Measurements from ENCODE around the gene EFEMP2. TPM values are rescaled to one million over a fixed set of nuclear protein-coding genes. Genes with fewer than 3 reads are reported as not detected.

EFEMP2 gene
- 35.8 and 38.2 TPM in 2 replicates for total RNA-seq (2014; rRNA removed; shearing (Covaris generic))

GRCh38 chr11:65872586-65873317 lies at the start of gene EFEMP2:
EFEMP2 (minus strand) TSS chr11:65872800; CDS start chr11:65872354, 446 bp downstream.
- in situ Hi-C loops (cut with HindIII; ENCODE audit: low sequenced_read_pairs): no loop called here
- no peak for DNase-seq (ENCODE audit: low spot score)

GRCh38 chr11:65921876-65922275 lies 49.3 kb upstream of the EFEMP2 start:
- in situ Hi-C loops (cut with HindIII; ENCODE audit: low sequenced_read_pairs): no loop called here
- no peak for DNase-seq (ENCODE audit: low spot score)

- DNase-seq (ENCODE audit: low spot score): no peak
- in situ Hi-C loops (cut with HindIII; ENCODE audit: low sequenced_read_pairs): no loop called here
Observed at GRCh38 chr11:65921033-65921555, 48.5 kb upstream of the EFEMP2 start.

GRCh38 chr11:65920372-65920802 lies 47.8 kb upstream of the EFEMP2 start:
- in situ Hi-C loops (cut with HindIII; ENCODE audit: low sequenced_read_pairs): no loop called here
- no peak for DNase-seq (ENCODE audit: low spot score)

GRCh38 chr11:65919573-65920371 lies 47.2 kb upstream of the EFEMP2 start:
- peak; percentile 33 for DNase-seq (ENCODE audit: low spot score)

GRCh38 chr11:65919141-65919572 lies 46.6 kb upstream of the EFEMP2 start, which contains the start of gene DRAP1:
DRAP1 (plus strand) TSS chr11:65919426; CDS start chr11:65919502, 76 bp downstream.
- in situ Hi-C loops (cut with HindIII; ENCODE audit: low sequenced_read_pairs): no loop called here
- DNase-seq (ENCODE audit: low spot score): peak; percentile 99

More at GRCh38 chr11:65919573-65920371, 47.2 kb upstream of the EFEMP2 start:
- in situ Hi-C loops (cut with HindIII; ENCODE audit: low sequenced_read_pairs): no loop called here

- in situ Hi-C loops (cut with HindIII; ENCODE audit: low sequenced_read_pairs): no loop called here
- peak; percentile 36 for DNase-seq (ENCODE audit: low spot score)
Observed at GRCh38 chr11:65918211-65919140, 45.9 kb upstream of the EFEMP2 start, which contains the start of gene C11orf68. C11orf68 (minus strand) TSS chr11:65919062; CDS start chr11:65919031, 31 bp downstream.

GRCh38 chr11:65917434-65918210 lies 45.0 kb upstream of the EFEMP2 start:
- in situ Hi-C loops (cut with HindIII; ENCODE audit: low sequenced_read_pairs): no loop called here

GRCh38 chr11:65917077-65917433 lies 44.5 kb upstream of the EFEMP2 start:
- in situ Hi-C loops (cut with HindIII; ENCODE audit: low sequenced_read_pairs): no loop called here

More at GRCh38 chr11:65917434-65918210, 45.0 kb upstream of the EFEMP2 start:
- DNase-seq (ENCODE audit: low spot score): no peak

GRCh38 chr11:65916391-65916790 lies 43.8 kb upstream of the EFEMP2 start:
- DNase-seq (ENCODE audit: low spot score): no peak
- in situ Hi-C loops (cut with HindIII; ENCODE audit: low sequenced_read_pairs): no loop called here

More at GRCh38 chr11:65917077-65917433, 44.5 kb upstream of the EFEMP2 start:
- DNase-seq (ENCODE audit: low spot score): no peak

GRCh38 chr11:65915821-65916251 lies 43.2 kb upstream of the EFEMP2 start:
- DNase-seq (ENCODE audit: low spot score): peak; percentile 65
- in situ Hi-C loops (cut with HindIII; ENCODE audit: low sequenced_read_pairs): no loop called here

- DNase-seq (ENCODE audit: low spot score): peak; percentile 91
- in situ Hi-C loops (cut with HindIII; ENCODE audit: low sequenced_read_pairs): no loop called here
Observed at GRCh38 chr11:65915101-65915820, 42.7 kb upstream of the EFEMP2 start.

GRCh38 chr11:65912845-65913244 lies 40.2 kb upstream of the EFEMP2 start:
- no peak for DNase-seq (ENCODE audit: low spot score)
- in situ Hi-C loops (cut with HindIII; ENCODE audit: low sequenced_read_pairs): no loop called here

- in situ Hi-C loops (cut with HindIII; ENCODE audit: low sequenced_read_pairs): no loop called here
- peak; percentile 91 for DNase-seq (ENCODE audit: low spot score)
Observed at GRCh38 chr11:65911682-65912568, 39.3 kb upstream of the EFEMP2 start.

- in situ Hi-C loops (cut with HindIII; ENCODE audit: low sequenced_read_pairs): no loop called here
- no peak for DNase-seq (ENCODE audit: low spot score)
Observed at GRCh38 chr11:65907878-65908277, 35.3 kb upstream of the EFEMP2 start.

- DNase-seq (ENCODE audit: low spot score): no peak
- in situ Hi-C loops (cut with HindIII; ENCODE audit: low sequenced_read_pairs): no loop called here
Observed at GRCh38 chr11:65906602-65907001, 34.0 kb upstream of the EFEMP2 start.
